GM23338 (cell line): ENCODE data around the gene TAF1B. TPM values are rescaled to one million over a fixed set of nuclear protein-coding genes. Genes with fewer than 3 reads are reported as not detected.
A peak's percentile ranks its signal among the peaks of the same experiment; 100 is the strongest.

Experiments used
- ATAC-seq: fragments of 200-7000 bp; cut with Tn5 transposase; 3 replicates; pipeline ENCODE4 v1.9.1; 2020
- DNase-seq: peaks from one replicate; pipeline ENCODE4 v3.0.0-alpha.2; 2015; ENCODE audit warnings: low spot score
- H2AFZ ChIP-seq: fragments of 200-600 bp; sonication (generic); 2 replicates; pipeline ENCODE4 v1.8.0; 2016; ENCODE audit warnings: antibody characterized with exemption, mild to moderate bottlenecking, moderate library complexity
- H3F3A ChIP-seq: fragments of 200-600 bp; sonication (generic); replicated peaks from 2 replicates; pipeline ENCODE4 v1.8.0; 2017; ENCODE audit warnings: antibody characterized with exemption, mixed run types, low read depth
- H3K27ac ChIP-seq: fragments of 200-600 bp; sonication (generic); 2 replicates; pipeline ENCODE4 v1.6.1; 2016; ENCODE audit warnings: low read depth
- H3K27me3 ChIP-seq: fragments of 200-600 bp; sonication (generic); 2 replicates; pipeline ENCODE4 v1.8.0; 2016; ENCODE audit warnings: mild to moderate bottlenecking, mixed run types, moderate library complexity; ENCODE audit not compliant: insufficient read depth
- H3K36me3 ChIP-seq: fragments of 200-600 bp; sonication (generic); 2 replicates; pipeline ENCODE4 v1.8.0; 2016; ENCODE audit warnings: mild to moderate bottlenecking; ENCODE audit not compliant: insufficient read depth
- H3K4me1 ChIP-seq: fragments of 200-600 bp; sonication (generic); 2 replicates; pipeline ENCODE4 v1.8.0; 2016; ENCODE audit warnings: mild to moderate bottlenecking, moderate library complexity; ENCODE audit not compliant: insufficient read depth
- H3K4me2 ChIP-seq: fragments of 200-600 bp; sonication (generic); 2 replicates; pipeline ENCODE4 v1.7.1; 2017; ENCODE audit warnings: mixed run types
- H3K4me3 ChIP-seq: fragments of 200-600 bp; sonication (generic); 2 replicates; pipeline ENCODE4 v1.6.1; 2016; ENCODE audit warnings: mixed run types
- H3K79me2 ChIP-seq: fragments of 200-600 bp; sonication (generic); replicated peaks from 2 replicates; pipeline ENCODE4 v1.8.0; 2017; ENCODE audit warnings: mild to moderate bottlenecking; ENCODE audit not compliant: insufficient read depth
- H3K9me2 ChIP-seq: fragments of 200-600 bp; sonication (generic); 2 replicates; pipeline ENCODE4 v1.8.0; 2017; ENCODE audit not compliant: insufficient read depth
- H4K20me1 ChIP-seq: fragments of 200-600 bp; sonication (generic); replicated peaks from 2 replicates; pipeline ENCODE4 v1.8.0; 2017; ENCODE audit warnings: mild to moderate bottlenecking; ENCODE audit not compliant: insufficient read depth
- H3K27ac Mint-ChIP-seq: 2 replicates; pipeline ENCODE4 v1.8.0; 2020; ENCODE audit warnings: inconsistent platforms, mild to moderate bottlenecking, moderate library complexity, mixed read lengths
- H3K27me3 Mint-ChIP-seq: 3 replicates; pipeline ENCODE4 v1.8.0; 2022; ENCODE audit warnings: low read depth, mild to moderate bottlenecking, moderate library complexity, mixed read lengths, inconsistent platforms; ENCODE audit not compliant: insufficient read depth, poor library complexity
- H3K36me3 Mint-ChIP-seq: 3 replicates; pipeline ENCODE4 v1.8.0; 2021; ENCODE audit warnings: low read depth, mild to moderate bottlenecking, inconsistent platforms, moderate library complexity, mixed read lengths
- H3K4me1 Mint-ChIP-seq: 3 replicates; pipeline ENCODE4 v1.8.0; 2020; ENCODE audit warnings: mild to moderate bottlenecking, inconsistent platforms, mixed read lengths
- H3K4me3 Mint-ChIP-seq: 3 replicates; pipeline ENCODE4 v1.8.0; 2021; ENCODE audit warnings: moderate library complexity, mild to moderate bottlenecking, inconsistent platforms, mixed read lengths
- H3K9me3 Mint-ChIP-seq: 3 replicates; pipeline ENCODE4 v1.8.0; 2020; ENCODE audit warnings: moderate library complexity, mild to moderate bottlenecking, inconsistent platforms, mixed read lengths
- CTCF ChIP-seq, 2 experiments: fragments of 200-600 bp in 1 of 2; sonication (generic) in 1 of 2; conservative IDR thresholded peaks; 2 replicates each; pipeline versions ENCODE4 v1.5.1 to v1.6.1; 2016 to 2017; ENCODE audit warnings: antibody characterized with exemption in 2 of 2, low read depth in 2 of 2, mild to moderate bottlenecking in 2 of 2, moderate library complexity in 1 of 2
- ETS1 ChIP-seq: IDR thresholded peaks from 2 replicates; pipeline ENCODE4 v1.6.1; 2016; ENCODE audit warnings: antibody characterized with exemption
- EZH2phosphoT487 ChIP-seq: fragments of 200-600 bp; sonication (generic); IDR thresholded peaks from one replicate; pipeline ENCODE4 v1.8.1; 2018; ENCODE audit warnings: antibody characterized with exemption; ENCODE audit not compliant: unreplicated experiment
- JUNB ChIP-seq: IDR thresholded peaks from one replicate; pipeline ENCODE4 v1.6.1; 2016; ENCODE audit warnings: antibody characterized with exemption; ENCODE audit not compliant: unreplicated experiment
- polyA plus RNA-seq: library from polyadenylated mRNA; unstranded; fragments of >200 nt; fragmentation: Nextera tagmentation; extraction: Ambion mirVana; gene quantifications from 2 replicates; pipeline ENCODE4 v1.2.1, GENCODE V29; 2016
- total RNA-seq: library from RNA; depleted of rRNA; stranded (reverse); fragments of >200 nt; shearing (Covaris generic); gene quantifications from 2 replicates; pipeline ENCODE4 v1.2.3, GENCODE V29; 2014

The TAF1B gene
- total and polyA plus RNA-seq, 2 experiments from 2014 or later, result 22.2 to 28.9 TPM

GRCh38 chr2:9937258-9937657 lies 94.0 kb downstream of the TAF1B start:
- Mint-ChIP-seq H3K4me1 (peaks cover 24% of the 10 kb centered on the region), H3K36me3 (peaks cover 29% of the 10 kb centered on the region), H3K4me3 (no peak overlapping the region), H3K27me3 (peaks cover 4% of the 10 kb centered on the region), H3K27ac (no peak overlapping the region), H3K9me3 (peaks cover 8% of the 10 kb centered on the region; the same call in 1 of the 3 replicates)
- DNase-seq, result no peak
- H2AFZ ChIP-seq, result no peak overlapping the region
- no peak overlapping the region for H3K4me3 ChIP-seq
- H3K36me3 ChIP-seq, result peaks cover 13% of the 10 kb centered on the region; the same call in 1 of the 2 replicates
- no peaks in the 10 kb centered on the region for H3F3A ChIP-seq
- no peaks in the 10 kb centered on the region for H3K9me2 ChIP-seq
- no peak overlapping the region for H3K4me2 ChIP-seq
- H3K79me2 ChIP-seq, result no peaks in the 10 kb centered on the region
- H3K27ac ChIP-seq, result no peak overlapping the region
- TF ChIP-seq ETS1 (no peak), JUNB (no peak), EZH2phosphoT487 (no peak)
- peaks cover 8% of the 10 kb centered on the region; the same call in 1 of the 2 replicates for H3K4me1 ChIP-seq
- no peaks in the 10 kb centered on the region for H3K27me3 ChIP-seq
- H4K20me1 ChIP-seq, result no peaks in the 10 kb centered on the region
- no peak for ATAC-seq

- Histone ChIP-seq H2AFZ (no peak overlapping the region), H3K4me2 (no peak overlapping the region), H4K20me1 (no peaks in the 10 kb centered on the region), H3F3A (no peaks in the 10 kb centered on the region), H3K36me3 (peaks cover 13% of the 10 kb centered on the region; the same call in 1 of the 2 replicates), H3K4me1 (peaks cover 9% of the 10 kb centered on the region; the same call in 1 of the 2 replicates), H3K9me2 (no peaks in the 10 kb centered on the region), H3K79me2 (no peaks in the 10 kb centered on the region), H3K4me3 (no peak overlapping the region), H3K27ac (no peak overlapping the region), H3K27me3 (no peaks in the 10 kb centered on the region)
- H3K36me3 Mint-ChIP-seq, result peaks cover 22% of the 10 kb centered on the region
- peaks cover 5% of the 10 kb centered on the region; the same call in 1 of the 3 replicates for H3K9me3 Mint-ChIP-seq
- H3K4me3 Mint-ChIP-seq, result no peak overlapping the region
- H3K27ac Mint-ChIP-seq, result no peak overlapping the region
- peak; percentile 68 for ATAC-seq
- peak; percentile 22 for DNase-seq
- no peak for TF ChIP-seq CTCF (conservative IDR thresholded peaks at IDR 0.05; ENCODE audit: low read depth in 2 of 2)
- no peak for TF ChIP-seq EZH2phosphoT487
- TF ChIP-seq ETS1, result no peak
- H3K27me3 Mint-ChIP-seq, result peaks cover 3% of the 10 kb centered on the region
- peaks cover 26% of the 10 kb centered on the region for H3K4me1 Mint-ChIP-seq
Measured at GRCh38 chr2:9937968-9938367, 94.7 kb downstream of the TAF1B start.
